ENCODE data around the gene EPM2AIP1. TPM values are rescaled to one million over a fixed set of nuclear protein-coding genes. Genes with fewer than 3 reads are reported as not detected.
A peak's percentile ranks its signal among the peaks of the same experiment; 100 is the strongest.

Gene EPM2AIP1
- total RNA-seq, 1 experiment from 2014 or later: 7.3 TPM

- BruUV-seq (replicated peaks): no TSS peak
- POLR2A ChIA-PET: no interaction called here
- ATAC-seq (no peak), DNase-seq (ENCODE audit: low read depth, low spot score) (no peak)
- Histone ChIP-seq H3K27me3 (ENCODE audit: control insufficient read depth, insufficient read depth, low read length) (no peaks in the 10 kb centered on the region), H3K36me3 (ENCODE audit: control insufficient read depth, insufficient read depth, low read length) (no peaks in the 10 kb centered on the region), H3K27ac (ENCODE audit: low read length) (no peak overlapping the region), H3K4me3 (ENCODE audit: low read depth in 2 of 2, low read length in 2 of 2) (peak overlapping the region; percentile 46 to 63), H3K9me3 (ENCODE audit: control insufficient read depth, insufficient read depth, low read depth, low read length) (no peaks in the 10 kb centered on the region; the same call in 1 of the 2 replicates), H3K4me1 (ENCODE audit: control insufficient read depth, insufficient read depth, low read length) (peaks cover 4% of the 10 kb centered on the region; the same call in 1 of the 2 replicates)
- in situ Hi-C loops (cut with HindIII; ENCODE audit: low pct_unique_long_range_greater_than_20kb, low sequenced_read_pairs): no loop called here
- CTCF ChIA-PET: no interaction called here
- no peak for TF ChIP-seq POLR2AphosphoS5 (IDR thresholded peaks at IDR 0.05; ENCODE audit: low read depth, low read length)
- no peak for TF ChIP-seq SIN3A (IDR thresholded peaks at IDR 0.05; ENCODE audit: borderline replicate concordance, insufficient read depth, low read depth, low read length)
- no peak for TF ChIP-seq TCF7L2 (IDR thresholded peaks at IDR 0.05; ENCODE audit: low read depth, low read length)
- intact Hi-C loops (cut with micrococcal nuclease; ENCODE audit: unreplicated experiment): no loop called here
Observed at GRCh38 chr3:36943601-36944000, 49.3 kb downstream of the EPM2AIP1 start.

GRCh38 chr3:36942638-36943248 is 50.2 kb downstream of the EPM2AIP1 start:
- TF ChIP-seq SIN3A (IDR thresholded peaks at IDR 0.05; ENCODE audit: borderline replicate concordance, insufficient read depth, low read depth, low read length) (no peak), CTCF (IDR thresholded peaks at IDR 0.05) (no peak), REST (IDR thresholded peaks at IDR 0.05; ENCODE audit: insufficient read depth in 1 of 2, low read depth in 2 of 2, low read length in 1 of 2) (no peak), TCF7L2 (IDR thresholded peaks at IDR 0.05; ENCODE audit: low read depth, low read length) (no peak)
- Histone ChIP-seq H3K27ac (ENCODE audit: low read length) (no peak overlapping the region), H3K4me3 (ENCODE audit: low read depth in 2 of 2, low read length in 2 of 2) (no peak overlapping the region), H3K9me3 (ENCODE audit: control insufficient read depth, insufficient read depth, low read depth, low read length) (no peaks in the 10 kb centered on the region), H3K36me3 (ENCODE audit: control insufficient read depth, insufficient read depth, low read length) (no peaks in the 10 kb centered on the region), H3K27me3 (ENCODE audit: control insufficient read depth, insufficient read depth, low read length) (no peaks in the 10 kb centered on the region), H3K4me1 (ENCODE audit: control insufficient read depth, insufficient read depth, low read length) (peaks cover 4% of the 10 kb centered on the region; the same call in 1 of the 2 replicates)
- intact Hi-C loops (cut with micrococcal nuclease; ENCODE audit: unreplicated experiment) (no loop called here), in situ Hi-C loops (cut with HindIII; ENCODE audit: low pct_unique_long_range_greater_than_20kb, low sequenced_read_pairs) (no loop called here)
- ATAC-seq (no peak), DNase-seq (ENCODE audit: low read depth, low spot score) (no peak)
- ChIA-PET POLR2A (no interaction called here), CTCF (no interaction called here)
- BruUV-seq (replicated peaks): no TSS peak

- ATAC-seq (no peak), DNase-seq (ENCODE audit: low read depth, low spot score) (no peak)
- BruUV-seq (replicated peaks): no TSS peak
- TF ChIP-seq CTCF (IDR thresholded peaks at IDR 0.05): no peak
- TF ChIP-seq REST (IDR thresholded peaks at IDR 0.05; ENCODE audit: insufficient read depth in 1 of 2, low read depth in 2 of 2, low read length in 1 of 2): no peak
- no peak for TF ChIP-seq SIN3A (IDR thresholded peaks at IDR 0.05; ENCODE audit: borderline replicate concordance, insufficient read depth, low read depth, low read length)
- no peak for TF ChIP-seq TCF7L2 (IDR thresholded peaks at IDR 0.05; ENCODE audit: low read depth, low read length)
- TF ChIP-seq POLR2AphosphoS5 (IDR thresholded peaks at IDR 0.05; ENCODE audit: low read depth, low read length): no peak
- H3K36me3 ChIP-seq (ENCODE audit: control insufficient read depth, insufficient read depth, low read length): no peaks in the 10 kb centered on the region
- ChIA-PET POLR2A (no interaction called here), CTCF (no interaction called here)
- H3K9me3 ChIP-seq (ENCODE audit: control insufficient read depth, insufficient read depth, low read depth, low read length): no peaks in the 10 kb centered on the region
- no peak overlapping the region for H3K27ac ChIP-seq (ENCODE audit: low read length)
- H3K27me3 ChIP-seq (ENCODE audit: control insufficient read depth, insufficient read depth, low read length): no peaks in the 10 kb centered on the region
- H3K4me3 ChIP-seq (ENCODE audit: low read depth in 2 of 2, low read length in 2 of 2): no peak overlapping the region
- intact Hi-C loops (cut with micrococcal nuclease; ENCODE audit: unreplicated experiment) (no loop called here), in situ Hi-C loops (cut with HindIII; ENCODE audit: low pct_unique_long_range_greater_than_20kb, low sequenced_read_pairs) (no loop called here)
- H3K4me1 ChIP-seq (ENCODE audit: control insufficient read depth, insufficient read depth, low read length): peaks cover 4% of the 10 kb centered on the region; the same call in 1 of the 2 replicates
Observed at GRCh38 chr3:36941658-36942057, 51.3 kb downstream of the EPM2AIP1 start.

All from Panc1 (cell line).